NAMALWA (cell line): ENCODE data around the gene CENPX.
"Not testable (repeated sequence)": the region's sequence is repeated elsewhere in the genome, so short reads cannot be mapped to it uniquely, and the experiment has no call there.

Source experiments
- DNase-seq: peaks from one replicate; pipeline ENCODE4 v3.0.0-alpha.2; 2015; ENCODE audit warnings: low spot score

The CENPX gene

GRCh38 chr17:81998212-81998611 is 24.5 kb downstream of the CENPX start:
- no peak for DNase-seq

- DNase-seq = no peak
Observed at GRCh38 chr17:81996757-81997441, 25.8 kb downstream of the CENPX start.

GRCh38 chr17:81996232-81996756 is 26.4 kb downstream of the CENPX start:
- DNase-seq = no peak

DNA sequence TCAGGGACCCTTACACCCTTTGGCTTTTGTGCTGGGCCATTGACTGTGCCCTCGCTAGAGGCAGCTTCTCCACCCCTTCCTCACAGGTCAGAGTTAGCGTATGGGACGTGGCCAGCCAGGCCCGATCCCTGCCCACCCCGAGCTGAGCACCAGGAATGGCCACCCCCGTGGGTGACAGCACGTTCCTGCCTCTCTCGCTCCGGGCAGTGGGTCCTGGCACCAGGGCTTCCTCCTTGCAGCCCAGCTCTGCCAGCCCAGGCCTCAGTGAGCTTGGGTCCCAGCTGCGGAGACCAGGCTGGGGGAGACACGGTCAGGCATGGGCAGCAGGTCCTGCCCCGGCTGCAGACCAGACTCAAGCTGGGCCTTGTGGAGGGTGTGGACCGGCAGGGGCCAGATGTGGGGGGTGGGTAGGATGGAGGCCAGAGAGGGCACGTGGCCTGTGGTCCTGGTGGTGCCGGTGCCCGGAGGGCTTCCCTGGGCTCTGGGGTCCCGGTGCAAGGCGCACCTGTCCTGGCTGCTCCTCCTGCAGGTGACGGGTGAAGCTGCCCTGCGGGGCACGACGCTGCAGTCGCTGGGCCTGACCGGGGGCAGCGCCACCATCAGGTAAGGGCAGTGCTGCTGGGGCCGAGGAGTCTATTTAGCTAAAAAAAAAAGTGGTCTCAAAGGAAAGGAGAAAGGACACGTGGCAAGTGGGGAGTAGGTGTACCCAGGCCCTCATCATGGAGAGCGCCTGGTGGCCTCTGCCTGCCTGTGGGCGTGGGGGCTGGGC is 27.0 kb downstream of the CENPX start:
- no peak for DNase-seq

DNA sequence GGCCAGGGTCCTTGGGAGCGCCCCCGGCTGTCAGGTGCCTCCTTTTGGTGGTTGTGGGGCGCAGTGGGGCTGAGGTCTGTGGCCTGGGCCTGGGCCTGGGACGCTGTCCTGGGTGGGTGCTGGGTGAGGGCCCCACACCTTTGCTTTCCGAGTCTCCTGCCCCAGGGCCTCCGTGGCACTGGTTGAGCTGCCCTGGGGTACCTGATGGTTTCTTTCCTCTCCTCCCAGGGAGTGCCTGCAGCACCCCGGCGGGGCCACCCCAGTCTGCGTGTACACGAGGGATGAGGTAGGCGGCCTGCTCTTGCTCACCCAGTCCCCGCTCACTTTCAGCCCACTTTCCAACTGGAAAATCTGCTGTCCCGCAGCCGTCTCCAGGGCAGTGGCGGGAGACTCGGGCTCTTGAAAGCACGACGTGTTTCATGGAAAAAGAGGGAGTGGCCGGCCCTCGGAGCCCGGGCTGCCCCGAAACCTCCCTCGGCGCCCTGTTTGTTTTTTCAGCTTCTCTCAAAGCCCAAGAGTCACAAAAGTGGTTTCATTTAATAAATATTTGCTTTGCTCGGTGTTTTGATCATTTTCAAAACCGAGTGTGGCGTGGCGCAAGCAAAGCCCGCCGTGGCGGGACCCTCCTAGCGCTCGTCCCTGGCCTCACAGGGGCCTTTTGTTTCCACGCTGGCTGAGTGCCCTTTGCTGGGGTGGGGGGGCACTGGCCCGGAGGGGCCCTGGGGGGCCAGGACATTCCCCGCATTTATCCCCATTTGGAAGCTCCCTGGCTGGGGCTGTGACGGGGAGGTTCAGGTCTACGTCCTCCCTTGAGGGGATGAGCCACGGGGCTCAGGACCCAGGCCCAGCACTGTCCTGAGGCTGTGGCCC is 27.9 kb downstream of the CENPX start:
- DNase-seq = no peak

DNA sequence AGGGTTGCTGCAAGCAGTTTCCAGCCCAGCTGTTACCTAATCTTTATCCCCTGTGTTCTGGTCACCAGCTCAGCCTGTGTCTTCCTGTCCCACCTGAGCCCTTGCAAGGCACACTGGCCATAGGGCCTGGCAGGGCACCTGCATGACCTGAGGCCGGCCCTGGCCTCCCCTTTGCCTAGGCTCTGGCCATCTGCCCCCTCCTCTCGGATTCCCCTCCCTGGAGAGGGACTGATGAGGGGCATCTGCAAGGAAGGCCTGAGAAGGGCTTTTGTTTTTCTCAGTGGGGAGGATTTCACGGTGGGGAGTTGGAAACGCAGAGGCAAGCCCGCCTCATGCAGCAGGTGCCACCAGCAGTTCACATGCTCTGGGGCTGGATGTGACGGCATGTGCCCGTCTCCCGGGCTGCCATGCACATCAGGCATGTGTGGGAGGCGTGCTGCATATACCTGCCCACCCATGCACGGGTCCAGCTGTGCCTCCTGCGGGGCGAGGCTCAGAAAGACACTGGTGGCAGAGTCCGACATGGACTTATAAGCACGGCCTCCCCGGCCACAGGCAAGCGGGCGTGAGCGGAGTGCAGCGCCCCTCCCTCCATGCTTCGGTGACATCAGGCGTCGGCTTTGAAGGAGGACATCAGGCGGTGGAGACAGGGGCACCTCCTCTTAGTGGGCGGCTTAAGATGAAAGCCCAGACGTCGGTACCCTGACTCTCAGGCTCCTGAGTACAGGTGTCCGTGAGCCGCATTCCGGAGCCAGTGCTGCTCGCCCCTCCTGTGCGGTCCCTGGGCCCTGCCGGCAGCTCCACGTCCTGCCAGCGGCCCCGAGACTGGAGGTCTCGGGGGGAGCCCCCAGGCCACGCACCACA is 28.7 kb downstream of the CENPX start:
- no peak for DNase-seq

- DNase-seq = no peak
Observed at GRCh38 chr17:81992306-81993102, 30.2 kb downstream of the CENPX start.

GRCh38 chr17:81991684-81992305 is 30.9 kb downstream of the CENPX start:
- DNase-seq = no peak

- no peak for DNase-seq
Observed at GRCh38 chr17:81990836-81991683, 31.6 kb downstream of the CENPX start.

- DNase-seq = no peak
Observed at GRCh38 chr17:81987161-81987770, 35.4 kb downstream of the CENPX start.

DNA sequence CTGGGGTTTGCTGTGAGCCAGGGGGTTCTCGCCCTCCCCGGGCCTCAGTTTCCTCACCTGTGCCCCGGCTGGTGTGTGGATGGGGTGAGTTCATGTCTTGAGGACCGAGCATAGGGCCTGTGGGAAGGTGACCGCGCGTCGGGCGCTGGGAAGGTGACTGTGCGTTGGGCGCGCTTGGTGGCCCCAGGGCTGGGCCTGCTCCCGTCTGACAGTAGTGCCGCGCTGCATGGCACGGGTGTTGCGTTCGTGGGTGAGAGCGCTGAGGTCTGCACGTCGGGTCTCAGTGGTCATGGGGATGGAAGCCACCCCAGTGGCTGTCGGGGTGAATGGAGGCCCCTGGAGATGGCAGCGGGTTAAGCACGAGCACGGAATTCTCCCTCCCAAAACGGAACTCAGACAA is 36.1 kb downstream of the CENPX start:
- no peak for DNase-seq

DNA sequence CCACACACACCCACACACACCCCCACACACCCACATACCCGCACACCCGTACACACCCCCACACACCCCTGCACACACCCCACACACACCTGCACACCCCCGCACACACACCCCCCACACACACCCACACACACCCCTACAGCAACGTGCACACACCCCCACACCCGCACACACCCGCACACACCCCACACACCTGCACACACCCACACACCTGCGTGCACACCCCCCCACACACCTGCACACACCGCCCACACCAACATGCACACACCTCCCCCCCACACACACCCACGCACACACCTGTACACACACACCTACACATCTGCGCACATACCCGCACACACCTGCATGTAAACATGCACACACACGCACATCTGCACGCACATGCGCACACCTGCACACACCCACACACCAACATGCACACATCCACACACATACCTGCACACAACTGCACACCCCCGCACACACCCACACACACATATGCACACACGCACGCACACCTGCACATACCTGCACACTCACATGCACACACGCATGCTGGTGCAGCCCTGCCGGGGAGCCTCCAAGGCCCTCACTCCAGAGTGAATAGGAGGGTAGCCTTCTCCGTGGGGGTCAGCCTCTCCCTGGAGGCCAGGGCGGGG is 37.8 kb downstream of the CENPX start:
- DNase-seq = no peak

GRCh38 chr17:81983639-81984373 is 38.9 kb downstream of the CENPX start:
- no peak for DNase-seq

GRCh38 chr17:81983011-81983638 is 39.6 kb downstream of the CENPX start:
- DNase-seq = no peak

GRCh38 chr17:81981511-81981910 is 41.2 kb downstream of the CENPX start:
- not testable (repeated sequence) for DNase-seq

DNA sequence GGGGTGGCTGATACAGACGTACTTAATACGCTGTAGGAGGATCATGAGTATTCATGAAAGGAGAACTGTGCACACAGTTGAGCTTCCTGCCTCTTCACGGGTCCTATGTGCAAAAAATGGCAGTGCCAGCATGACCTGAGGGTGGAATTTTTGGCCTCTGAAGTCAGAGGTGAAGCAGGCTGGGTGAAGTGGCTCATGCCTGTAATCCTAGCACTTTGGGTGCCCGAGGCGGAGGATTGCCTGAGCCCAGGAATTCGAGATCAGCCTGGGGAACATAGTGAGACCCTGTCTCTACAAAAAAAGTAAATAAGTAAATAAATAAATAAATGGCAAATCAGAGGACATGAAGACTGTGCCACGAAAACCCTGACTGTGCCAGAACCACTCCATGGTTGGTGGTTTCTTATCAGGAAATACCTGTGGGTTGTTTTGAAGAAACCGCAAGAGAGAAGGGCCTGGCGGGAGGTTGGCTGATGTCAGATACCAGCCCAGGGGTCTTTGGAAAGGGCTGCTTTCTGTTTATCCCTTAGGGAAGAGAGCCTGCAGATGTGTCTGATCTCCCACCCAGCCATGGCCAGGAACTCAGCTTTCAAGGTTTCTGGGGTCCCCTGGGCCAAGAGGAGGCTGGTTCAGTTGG is 41.9 kb downstream of the CENPX start:
- no peak for DNase-seq

DNA sequence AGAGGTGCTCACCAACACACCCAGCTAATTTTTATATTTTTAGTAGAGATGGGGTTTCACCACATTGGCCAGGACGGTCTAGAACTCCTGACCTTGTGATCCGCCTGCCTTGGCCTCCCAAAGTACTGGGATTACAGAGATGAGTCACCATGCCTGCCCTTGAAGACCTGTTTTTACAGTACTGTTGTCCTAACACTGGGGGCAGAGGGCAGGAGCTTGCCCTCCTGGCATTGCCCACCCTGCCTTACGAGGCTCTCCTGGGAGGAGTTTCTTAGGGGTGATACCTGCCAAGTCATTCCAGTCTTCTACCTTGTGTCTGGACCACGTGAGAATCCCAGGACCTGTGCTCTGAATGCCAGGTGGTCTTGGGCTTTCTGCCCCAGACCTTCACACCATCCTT is 42.6 kb downstream of the CENPX start:
- DNase-seq = no peak
